ENCODE results near the gene CIC.
"Not testable (repeated sequence)": the region's sequence is repeated elsewhere in the genome, so short reads cannot be mapped to it uniquely, and the experiment has no call there.

Gene CIC

GRCh38 chr19:42255766-42256745, 13.0 kb upstream of the CIC start:
- peak; percentile 58 for DNase-seq

GRCh38 chr19:42257842-42258241, 11.2 kb upstream of the CIC start:
- DNase-seq, result not testable (repeated sequence)

DNA sequence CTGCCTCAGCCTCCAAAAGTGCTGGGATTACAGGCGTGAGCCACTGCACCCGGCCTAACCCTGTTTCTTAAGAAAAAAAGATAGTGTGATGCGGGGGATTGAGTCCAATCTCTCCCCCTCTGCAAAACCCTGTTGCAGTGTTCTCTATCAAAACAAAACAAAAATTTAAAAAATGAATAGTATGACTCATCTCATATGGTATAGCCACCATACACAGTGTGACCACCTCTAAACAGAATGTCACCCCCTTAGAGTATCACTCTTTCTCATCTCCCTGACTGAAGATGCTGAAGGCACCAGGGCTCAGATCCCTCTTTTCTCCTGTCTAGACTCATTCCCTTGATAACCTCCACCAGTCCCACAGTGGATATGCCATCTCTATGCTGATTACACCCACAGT, 7.3 kb upstream of the CIC start:
- no peak for DNase-seq

GRCh38 chr19:42266105-42266504, 2.9 kb upstream of the CIC start:
- DNase-seq, result not testable (repeated sequence)

- not testable (repeated sequence) for DNase-seq
Measured at GRCh38 chr19:42266928-42267603, 2.0 kb upstream of the CIC start.

DNA sequence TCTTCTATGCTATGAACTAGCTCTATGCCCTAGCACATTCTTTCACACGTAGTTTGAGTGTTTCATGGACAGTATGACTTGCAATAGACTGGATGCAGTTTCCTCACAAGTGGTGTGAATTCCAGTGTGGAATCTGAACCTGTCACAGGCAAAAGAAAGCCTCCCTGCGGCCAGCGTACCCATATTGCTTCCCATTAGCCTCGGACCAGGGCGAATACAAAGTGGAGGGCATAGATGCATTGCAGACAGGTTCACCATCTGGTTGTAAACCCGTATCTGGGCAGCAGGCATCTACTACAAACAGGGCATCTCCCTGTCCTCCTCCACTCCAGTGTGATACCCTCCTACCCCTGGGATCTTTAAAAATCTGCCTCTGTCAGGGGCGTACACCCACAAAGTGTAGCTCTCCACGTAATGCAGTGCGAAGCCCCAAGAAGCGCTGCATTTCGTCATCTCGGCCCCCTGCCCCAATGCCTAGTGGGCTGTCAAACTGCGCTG, 1.4 kb upstream of the CIC start:
- no peak for DNase-seq

GRCh38 chr19:42268142-42268703, 829 bp upstream of the CIC start:
- peak; percentile 96 for DNase-seq

DNA sequence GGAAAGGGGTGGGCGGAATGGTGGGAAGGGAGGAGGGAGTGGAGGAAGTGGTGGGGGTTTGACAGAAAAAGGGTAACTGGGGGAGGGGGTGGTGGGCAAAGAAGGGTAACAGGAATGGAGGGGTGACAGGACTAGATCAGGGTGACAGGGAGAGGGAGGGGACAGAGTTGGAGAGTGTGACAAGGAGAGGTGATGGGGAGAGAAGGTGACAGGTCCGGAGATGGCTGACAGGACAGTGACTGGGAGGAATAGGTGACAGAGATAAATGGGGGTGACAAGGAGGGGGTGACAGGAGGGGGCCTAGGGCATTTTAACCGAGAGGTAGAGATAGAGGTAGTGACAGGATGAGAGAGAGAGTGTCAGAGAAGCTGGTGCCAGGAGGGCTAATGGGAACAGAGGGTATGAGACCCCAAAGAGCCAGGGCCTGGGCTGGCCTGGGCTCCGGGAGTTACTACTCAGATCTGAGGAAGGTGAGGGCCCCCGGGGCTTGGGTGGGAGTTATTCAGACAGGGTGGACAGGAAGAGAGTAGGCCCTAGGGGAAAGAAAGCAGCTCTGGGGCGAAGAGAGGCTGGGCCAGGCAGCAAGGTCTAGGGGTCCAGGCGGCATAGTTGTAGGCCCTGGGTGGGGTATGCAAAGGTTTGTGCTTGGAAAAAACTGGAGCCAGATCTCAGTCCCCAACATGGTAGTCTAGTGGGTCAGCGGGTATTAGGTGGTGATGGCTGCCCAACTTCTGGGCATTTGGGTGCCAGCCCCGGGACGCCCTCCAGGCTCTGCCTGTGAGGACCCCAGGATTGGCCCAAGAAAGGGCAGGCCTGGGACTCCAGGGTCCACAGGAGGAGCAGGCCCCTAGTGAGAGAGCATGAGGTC, 660 bp downstream of the CIC start:
- DNase-seq, result peak; percentile 13

- DNase-seq, result peak; percentile 82
Measured at GRCh38 chr19:42270346-42271044, 1.4 kb downstream of the CIC start.

GRCh38 chr19:42271045-42271419, 2.0 kb downstream of the CIC start:
- no peak for DNase-seq

- no peak for DNase-seq
Measured at GRCh38 chr19:42271861-42272534, 2.9 kb downstream of the CIC start.

GRCh38 chr19:42272535-42272897, 3.5 kb downstream of the CIC start:
- no peak for DNase-seq

GRCh38 chr19:42272989-42273406, 3.9 kb downstream of the CIC start:
- DNase-seq, result no peak

GRCh38 chr19:42273407-42274064, 4.5 kb downstream of the CIC start:
- no peak for DNase-seq

- DNase-seq, result no peak
Measured at GRCh38 chr19:42274065-42274682, 5.1 kb downstream of the CIC start.

DNA sequence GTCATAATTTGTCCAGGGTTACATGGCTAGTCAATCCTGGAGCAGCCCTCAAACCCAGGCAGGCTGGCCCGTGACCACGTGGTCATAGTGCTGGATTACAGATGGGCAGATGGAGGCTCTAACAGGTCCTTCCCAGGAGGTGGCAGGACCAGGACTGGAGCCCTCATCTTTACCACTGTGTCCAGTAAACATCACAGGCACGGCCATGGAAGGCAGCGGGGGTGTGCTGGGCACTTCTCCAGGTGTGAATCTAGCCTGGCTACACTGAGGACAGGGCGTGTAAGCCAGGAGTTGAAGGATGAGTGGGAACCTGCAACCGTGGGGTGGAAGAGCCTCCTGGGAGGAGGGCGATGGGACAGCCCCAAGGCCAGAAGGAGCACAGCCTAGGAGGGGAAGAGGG, 6.1 kb downstream of the CIC start:
- DNase-seq, result no peak

DNA sequence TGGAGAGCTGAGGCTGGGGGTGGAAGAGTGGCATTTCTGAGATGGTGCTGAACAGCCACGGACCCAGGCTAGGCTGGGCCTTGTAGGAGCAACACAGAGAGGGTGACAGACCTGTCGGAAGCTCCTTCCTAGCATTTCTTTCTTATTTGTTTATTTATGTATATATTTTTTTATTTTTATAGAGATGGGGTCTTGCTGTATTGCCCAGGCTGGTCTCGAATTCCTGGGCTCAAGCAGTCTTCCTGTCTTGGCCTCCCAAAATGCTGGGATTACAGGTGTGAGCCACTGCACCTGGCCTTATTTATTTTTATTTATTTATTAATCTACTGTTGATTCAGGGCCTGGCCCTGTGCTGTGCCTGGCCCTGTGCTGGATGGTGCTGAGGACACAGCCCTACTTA, 6.5 kb downstream of the CIC start:
- no peak for DNase-seq

- DNase-seq, result no peak
Measured at GRCh38 chr19:42276284-42276683, 7.2 kb downstream of the CIC start.

GRCh38 chr19:42276821-42277220, 7.8 kb downstream of the CIC start:
- no peak for DNase-seq

- DNase-seq, result peak; percentile 80
Measured at GRCh38 chr19:42277821-42278451, 8.9 kb downstream of the CIC start.
